Measurements from ENCODE around the gene BBS9. TPM values are rescaled to one million over a fixed set of nuclear protein-coding genes. Genes with fewer than 3 reads are reported as not detected.

Gene BBS9
- total and polyA plus RNA-seq, 3 donors from 2014 or later: 39.3 to 55.7 (median 53.3) TPM

GRCh38 chr7:33273356-33273755, 144.0 kb downstream of the BBS9 start:
- H3K36me3 ChIP-seq (ENCODE audit: low read depth, missing control alignments): no peaks in the 10 kb centered on the region
- TF ChIP-seq CTCF (IDR thresholded peaks at IDR 0.05): no peak
- no peak for TF ChIP-seq POLR2A (IDR thresholded peaks at IDR 0.05)
- WGBS, 2 donors: 94 to 97% methylated on average over 2 of the region's 2 CpGs

GRCh38 chr7:33276325-33276724, 147.0 kb downstream of the BBS9 start:
- 95 to 97% methylated on average over 3 of the region's 3 CpGs for WGBS, 2 donors
- no peak for DNase-seq
- Histone ChIP-seq H3K4me3 (no peak overlapping the region), H3K4me1 (no peaks in the 10 kb centered on the region), H3K27me3 (no peaks in the 10 kb centered on the region), H3K36me3 (ENCODE audit: low read depth, missing control alignments) (no peaks in the 10 kb centered on the region), H3K27ac (no peak overlapping the region), H3K9me3 (no peaks in the 10 kb centered on the region)
- intact Hi-C loops (cut with DNase I; ENCODE audit: low total_unique reads): no loop called here
- TF ChIP-seq POLR2A (IDR thresholded peaks at IDR 0.05): no peak
- no peak for TF ChIP-seq CTCF (IDR thresholded peaks at IDR 0.05)

More at GRCh38 chr7:33273356-33273755, 144.0 kb downstream of the BBS9 start:
- H3K27me3 ChIP-seq: no peaks in the 10 kb centered on the region
- H3K4me1 ChIP-seq: no peaks in the 10 kb centered on the region
- DNase-seq: no peak
- H3K9me3 ChIP-seq: no peaks in the 10 kb centered on the region
- intact Hi-C loops (cut with DNase I; ENCODE audit: low total_unique reads): no loop called here
- H3K27ac ChIP-seq: no peak overlapping the region
- no peak overlapping the region for H3K4me3 ChIP-seq

- WGBS, 2 donors: 95 to 100% methylated on average over 2 of the region's 2 CpGs
- Histone ChIP-seq H3K27ac (no peak overlapping the region), H3K36me3 (ENCODE audit: low read depth, missing control alignments) (no peaks in the 10 kb centered on the region), H3K4me3 (no peak overlapping the region), H3K4me1 (no peaks in the 10 kb centered on the region), H3K27me3 (no peaks in the 10 kb centered on the region), H3K9me3 (no peaks in the 10 kb centered on the region)
- DNase-seq: no peak
- intact Hi-C loops (cut with DNase I; ENCODE audit: low total_unique reads): no loop called here
- TF ChIP-seq POLR2A (IDR thresholded peaks at IDR 0.05): no peak
- TF ChIP-seq CTCF (IDR thresholded peaks at IDR 0.05): no peak
Measured at GRCh38 chr7:33276729-33277128, 147.4 kb downstream of the BBS9 start.

- H3K4me1 ChIP-seq: no peaks in the 10 kb centered on the region
- no peak overlapping the region for H3K4me3 ChIP-seq
- H3K27me3 ChIP-seq: no peaks in the 10 kb centered on the region
- no peak overlapping the region for H3K27ac ChIP-seq
- H3K9me3 ChIP-seq: no peaks in the 10 kb centered on the region
- no peak for TF ChIP-seq CTCF (IDR thresholded peaks at IDR 0.05)
- no peak for TF ChIP-seq POLR2A (IDR thresholded peaks at IDR 0.05)
- intact Hi-C loops (cut with DNase I; ENCODE audit: low total_unique reads): no loop called here
- DNase-seq: no peak
- 97 to 99% methylated on average over 3 of the region's 3 CpGs for WGBS, 2 donors
- H3K36me3 ChIP-seq (ENCODE audit: low read depth, missing control alignments): no peaks in the 10 kb centered on the region
Measured at GRCh38 chr7:33278095-33278494, 148.7 kb downstream of the BBS9 start.

GRCh38 chr7:33286501-33286900, 157.1 kb downstream of the BBS9 start:
- no peaks in the 10 kb centered on the region for H3K27me3 ChIP-seq
- TF ChIP-seq POLR2A (IDR thresholded peaks at IDR 0.05) (no peak), CTCF (IDR thresholded peaks at IDR 0.05) (no peak)
- no peaks in the 10 kb centered on the region for H3K4me1 ChIP-seq
- H3K9me3 ChIP-seq: no peaks in the 10 kb centered on the region
- H3K36me3 ChIP-seq (ENCODE audit: low read depth, missing control alignments): no peaks in the 10 kb centered on the region
- H3K27ac ChIP-seq: no peak overlapping the region
- no peak overlapping the region for H3K4me3 ChIP-seq
- intact Hi-C loops (cut with DNase I; ENCODE audit: low total_unique reads): no loop called here
- no peak for DNase-seq
- WGBS, 2 donors: 77 to 82% methylated on average over 1 of the region's 1 CpG

Data from testis (tissue), 3 donors.